GM12892 (cell line): ENCODE data around the gene WLS.

ENCODE experiments used
- POLR2A ChIP-seq: IDR thresholded peaks from 2 replicates; pipeline ENCODE4 v1.6.1; 2011; ENCODE audit warnings: low read depth, low read length, control low read depth
- POLR2AphosphoS5 ChIP-seq: IDR thresholded peaks from 2 replicates; pipeline ENCODE4 v1.6.1; 2011; ENCODE audit warnings: low read depth, low read length, control low read depth
- TAF1 ChIP-seq: IDR thresholded peaks from 2 replicates; pipeline ENCODE4 v1.6.1; 2011; ENCODE audit warnings: low read depth, mild to moderate bottlenecking, control low read depth, low read length, borderline replicate concordance

- TF ChIP-seq POLR2A = no peak
- TF ChIP-seq POLR2AphosphoS5 = no peak
- TF ChIP-seq TAF1 = no peak
Observed at GRCh38 chr1:68232289-68233148, at the start of gene WLS.
